Left ventricle myocardium inferior (tissue), 1 donor: ENCODE data around the gene HMOX2. TPM values are rescaled to one million over a fixed set of nuclear protein-coding genes. Genes with fewer than 3 reads are reported as not detected.

ENCODE experiments used
- DNase-seq: peaks from one replicate; pipeline ENCODE4 v3.0.0-alpha.2; 2020
- H3K27ac ChIP-seq: fragments of 200-600 bp; replicated peaks from 2 replicates; pipeline ENCODE4 v1.8.0; 2021
- H3K27me3 ChIP-seq: fragments of 200-600 bp; 2 replicates; pipeline ENCODE4 v1.8.0; 2021; ENCODE audit warnings: low read depth
- H3K36me3 ChIP-seq: fragments of 200-600 bp; 2 replicates; pipeline ENCODE4 v1.8.0; 2021
- H3K4me1 ChIP-seq: fragments of 200-600 bp; 2 replicates; pipeline ENCODE4 v1.8.0; 2021
- H3K4me3 ChIP-seq: fragments of 200-600 bp; 2 replicates; pipeline ENCODE4 v1.8.0; 2021; ENCODE audit warnings: mild to moderate bottlenecking, moderate library complexity
- H3K9me3 ChIP-seq: fragments of 200-600 bp; replicated peaks from 2 replicates; pipeline ENCODE4 v1.8.0; 2021
- CTCF ChIP-seq: fragments of 200-600 bp; IDR thresholded peaks from 2 replicates; pipeline ENCODE4 v1.8.0; 2021; ENCODE audit warnings: antibody characterized with exemption, mild to moderate bottlenecking, borderline replicate concordance
- intact Hi-C: fragments of 100-400 bp; cut with micrococcal nuclease; formaldehyde crosslinking; loops from one replicate; pipeline ENCODE4 v1.11.0; 2022
- total RNA-seq: library from RNA; stranded (reverse); fragmentation: NEBNext Ultra II Directional; extraction: Animal tissue kit (Norgen Biotek cat#: 25700); gene quantifications from one replicate; pipeline ENCODE4 v1.2.1, GENCODE V29; 2021
- donor health status: DM: no; HTN: yes; CAD: no; lungs with severe emphysema.

Gene HMOX2
- total RNA-seq, 1 donor from 2014 or later = 115 TPM

GRCh38 chr16:4474192-4474961 is 1.8 kb upstream of the HMOX2 start, which contains the start of gene NMRAL1:
Gene NMRAL1 (minus strand): TSS chr16:4474625. CDS start chr16:4474132, 493 bp downstream.
- H3K4me3 ChIP-seq = peak within 1 kb of the TSS; percentile 89
- peak within 1 kb of the TSS; percentile 89 for H3K27ac ChIP-seq
- peak; percentile 91 for DNase-seq
- no peak for TF ChIP-seq CTCF
- H3K36me3 ChIP-seq = peaks cover 2% of the 10 kb centered on the region
- peaks cover 51% of the 10 kb centered on the region for H3K4me1 ChIP-seq
- no peaks in the 10 kb centered on the region for H3K9me3 ChIP-seq
- no peaks in the 10 kb centered on the region for H3K27me3 ChIP-seq
- intact Hi-C loops = no loop called here

DNA sequence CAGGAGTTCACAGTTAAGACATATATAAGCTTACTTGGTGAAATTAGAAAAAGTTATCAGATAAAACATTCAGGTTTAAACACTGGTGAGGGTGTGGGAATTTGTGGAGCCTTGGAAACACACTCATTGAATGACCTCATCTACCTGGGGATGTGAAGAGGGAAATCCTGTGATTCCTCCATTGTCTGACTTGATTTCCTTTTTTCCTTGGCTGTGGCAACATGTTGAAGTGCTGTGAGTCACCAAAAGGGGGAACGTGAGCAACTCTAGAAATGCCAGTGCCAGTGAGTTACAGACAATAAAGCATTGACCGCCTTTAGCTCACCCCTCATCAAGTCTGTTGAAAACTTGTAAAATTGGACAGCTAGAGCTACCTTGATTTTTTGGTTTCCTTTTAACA is 1.8 kb downstream of the HMOX2 start:
- H3K27me3 ChIP-seq = no peaks in the 10 kb centered on the region
- no peaks in the 10 kb centered on the region for H3K36me3 ChIP-seq
- TF ChIP-seq CTCF = peak; percentile 15
- intact Hi-C loops = no loop called here
- H3K27ac ChIP-seq = peak overlapping the region; percentile 98
- no peak for DNase-seq
- H3K4me3 ChIP-seq = peak overlapping the region; percentile 100
- no peaks in the 10 kb centered on the region for H3K9me3 ChIP-seq
- peaks cover 75% of the 10 kb centered on the region for H3K4me1 ChIP-seq

- H3K27me3 ChIP-seq = no peaks in the 10 kb centered on the region
- no peak for TF ChIP-seq CTCF
- peaks cover 23% of the 10 kb centered on the region for H3K36me3 ChIP-seq
- DNase-seq = no peak
- H3K9me3 ChIP-seq = no peaks in the 10 kb centered on the region
- intact Hi-C loops = no loop called here
- H3K4me1 ChIP-seq = peaks cover 63% of the 10 kb centered on the region
- H3K27ac ChIP-seq = peak overlapping the region; percentile 70
- no peak overlapping the region for H3K4me3 ChIP-seq
These were observed 5.3 kb downstream of the HMOX2 start for GRCh38 chr16:4481526-4481925.

GRCh38 chr16:4481963-4482362 is 5.8 kb downstream of the HMOX2 start:
- DNase-seq = no peak
- no peak for TF ChIP-seq CTCF
- peaks cover 63% of the 10 kb centered on the region for H3K4me1 ChIP-seq
- H3K36me3 ChIP-seq = peaks cover 23% of the 10 kb centered on the region
- no peaks in the 10 kb centered on the region for H3K27me3 ChIP-seq
- H3K4me3 ChIP-seq = no peak overlapping the region
- no peaks in the 10 kb centered on the region for H3K9me3 ChIP-seq
- H3K27ac ChIP-seq = peak overlapping the region; percentile 70
- intact Hi-C loops = no loop called here

DNA sequence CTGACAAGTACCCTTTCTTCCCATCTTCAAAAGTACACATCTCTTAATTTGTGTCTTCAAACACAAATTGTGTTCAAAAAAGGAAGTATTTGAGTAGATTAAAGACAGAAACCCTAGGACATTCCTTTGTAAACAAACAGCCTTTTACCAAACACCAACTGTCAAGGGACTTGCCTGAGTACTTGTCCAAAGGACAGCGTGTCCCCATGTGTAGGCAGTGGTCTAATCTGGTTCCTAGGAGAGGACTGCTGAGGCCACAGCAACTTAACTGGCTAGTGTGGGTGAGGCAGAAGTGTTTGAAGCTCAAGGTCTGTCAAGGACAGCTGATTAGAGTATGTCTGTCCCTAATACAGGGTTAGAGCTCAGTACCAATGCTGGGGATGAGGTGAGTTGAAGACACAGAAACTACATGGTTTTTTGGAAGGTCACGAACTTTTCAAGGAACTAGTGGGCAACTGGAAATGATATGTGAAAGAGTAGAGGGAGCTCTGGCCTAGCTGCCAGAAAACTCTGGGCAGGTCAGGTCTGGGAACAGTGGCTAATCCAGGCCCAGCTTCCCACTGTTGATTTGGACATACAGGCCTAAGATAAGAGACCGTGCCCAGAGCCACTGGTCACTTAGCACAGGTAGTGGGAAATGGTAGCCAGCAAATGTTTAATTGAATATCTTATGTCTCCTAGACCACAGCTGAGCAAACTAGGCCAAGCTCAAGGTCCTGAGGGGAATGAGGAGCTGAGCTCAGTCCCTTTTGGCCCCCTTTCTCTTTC is 10.1 kb downstream of the HMOX2 start:
- TF ChIP-seq CTCF = no peak
- Histone ChIP-seq H3K27ac (peak overlapping the region; percentile 91), H3K36me3 (peaks cover 37% of the 10 kb centered on the region), H3K4me3 (no peak overlapping the region), H3K9me3 (no peaks in the 10 kb centered on the region), H3K27me3 (no peaks in the 10 kb centered on the region), H3K4me1 (peaks cover 66% of the 10 kb centered on the region)
- peak; percentile 44 for DNase-seq
- intact Hi-C loops = no loop called here
